A172 (cell line): ENCODE measurements around the gene EVA1C. TPM values are rescaled to one million over a fixed set of nuclear protein-coding genes. Genes with fewer than 3 reads are reported as not detected.
"Not testable (repeated sequence)": the region's sequence is repeated elsewhere in the genome, so short reads cannot be mapped to it uniquely, and the experiment has no call there.

Experiments used
- DNase-seq: peaks from one replicate; pipeline ENCODE4 v3.0.0-alpha.2; 2015; ENCODE audit warnings: low spot score
- total RNA-seq: library from RNA; depleted of rRNA; stranded (reverse); fragments of >200 nt; shearing (Covaris generic); gene quantifications from 2 replicates; pipeline ENCODE4 v1.2.3, GENCODE V29; 2014

The EVA1C gene
- total RNA-seq, 1 experiment from 2014 or later: 1.1 TPM

DNA sequence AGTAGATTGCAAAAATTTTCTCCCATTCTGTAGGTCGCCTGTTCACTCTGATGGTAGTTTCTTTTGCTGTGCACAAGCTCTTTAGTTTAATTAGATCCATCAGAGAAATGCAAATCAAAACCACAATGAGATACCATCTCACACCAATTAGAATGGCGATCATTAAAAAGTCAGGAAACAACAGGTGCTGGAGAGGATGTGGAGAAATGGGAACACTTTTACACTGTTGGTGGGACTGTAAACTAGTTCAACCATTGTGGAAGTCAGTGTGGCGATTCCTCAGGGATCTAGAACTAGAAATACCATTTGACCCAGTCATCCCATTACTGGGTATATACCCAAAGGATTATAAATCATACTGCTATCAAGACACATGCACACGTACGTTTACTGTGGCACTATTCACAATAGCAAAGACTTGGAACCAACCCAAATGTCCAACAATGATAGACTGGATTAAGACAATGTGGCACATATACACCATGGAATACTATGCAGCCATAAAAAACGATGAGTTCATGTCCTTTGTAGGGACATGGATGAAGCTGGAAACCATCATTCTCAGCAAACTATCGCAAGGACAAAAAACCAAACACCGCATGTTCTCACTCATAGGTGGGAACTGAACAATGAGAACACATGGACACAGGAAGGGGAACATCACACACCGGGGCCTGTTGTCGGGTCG, 21.8 kb upstream of the EVA1C start:
- DNase-seq: not testable (repeated sequence)

- no peak for DNase-seq
These were observed 20.8 kb upstream of the EVA1C start for GRCh38 chr21:32391755-32392154.

- DNase-seq: peak; percentile 31
These were observed 20.1 kb upstream of the EVA1C start for GRCh38 chr21:32392299-32392879.

GRCh38 chr21:32392880-32393676, 19.4 kb upstream of the EVA1C start, which contains the start of gene URB1:
TSS of gene URB1 (minus strand) at chr21:32393012. CDS start at chr21:32392910, 102 bp downstream.
- peak; percentile 84 for DNase-seq

DNA sequence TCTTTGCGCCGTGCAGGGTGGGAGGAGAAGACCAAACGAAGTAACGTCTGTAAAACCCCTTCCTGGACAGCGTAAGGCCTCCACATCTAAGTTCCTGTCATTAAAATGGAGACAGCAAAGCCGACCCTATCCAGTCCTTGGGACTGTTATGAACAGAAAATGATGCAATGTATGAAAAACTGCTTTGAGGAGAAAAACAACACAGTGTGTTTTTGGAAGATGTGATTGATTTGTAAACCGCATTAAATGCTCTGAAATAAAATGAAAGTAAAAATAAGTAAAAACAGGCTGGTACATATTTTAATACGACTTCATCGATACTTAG, 18.9 kb upstream of the EVA1C start:
- DNase-seq: no peak

DNA sequence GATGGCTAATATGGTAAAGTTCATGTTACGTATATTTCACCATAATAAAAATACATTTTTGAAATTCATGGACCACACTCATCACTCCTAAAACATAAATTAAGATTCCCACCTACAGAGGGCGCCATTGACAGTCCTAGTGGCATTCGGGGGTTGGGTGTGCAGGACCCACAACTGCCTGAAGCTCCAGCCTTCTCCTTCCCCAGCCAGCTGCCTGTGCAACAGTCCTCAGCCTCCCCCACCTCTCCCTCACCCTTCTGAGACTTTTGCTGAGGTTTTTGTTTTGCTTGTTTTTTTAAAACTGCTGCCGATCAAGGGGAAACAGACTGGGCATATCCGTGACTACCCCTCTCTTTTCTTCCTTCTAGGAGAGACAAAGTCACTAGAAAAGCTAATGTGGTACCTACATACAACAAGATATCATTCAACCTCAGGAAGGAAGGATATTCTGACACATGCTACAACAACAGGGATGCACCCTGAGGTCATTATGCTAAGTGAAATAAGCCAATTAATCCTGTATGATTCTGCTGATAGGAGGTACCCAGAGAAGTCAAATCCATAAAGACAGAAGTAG, 9.2 kb upstream of the EVA1C start:
- peak; percentile 80 for DNase-seq

GRCh38 chr21:32406405-32406804, 6.1 kb upstream of the EVA1C start:
- DNase-seq: no peak

DNA sequence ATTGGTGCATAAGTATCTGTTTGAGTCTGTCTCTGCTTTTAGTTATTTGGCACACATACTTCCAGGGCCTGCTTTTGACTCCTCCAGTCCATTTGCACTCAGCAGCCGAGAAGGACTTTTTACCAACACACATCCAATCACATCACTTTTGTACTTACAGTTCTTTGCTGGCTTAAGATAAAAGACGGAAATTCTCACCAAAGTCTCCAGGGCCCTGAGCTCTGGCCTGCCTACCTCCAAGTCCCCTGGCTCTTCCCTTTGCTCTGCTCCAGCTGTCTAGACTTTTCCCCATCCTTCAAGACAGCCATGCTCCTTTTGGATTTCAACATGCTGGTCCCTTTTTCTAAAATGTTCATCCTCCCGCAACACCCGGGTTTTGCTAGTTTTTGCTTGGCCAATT, 2.2 kb upstream of the EVA1C start:
- no peak for DNase-seq

DNA sequence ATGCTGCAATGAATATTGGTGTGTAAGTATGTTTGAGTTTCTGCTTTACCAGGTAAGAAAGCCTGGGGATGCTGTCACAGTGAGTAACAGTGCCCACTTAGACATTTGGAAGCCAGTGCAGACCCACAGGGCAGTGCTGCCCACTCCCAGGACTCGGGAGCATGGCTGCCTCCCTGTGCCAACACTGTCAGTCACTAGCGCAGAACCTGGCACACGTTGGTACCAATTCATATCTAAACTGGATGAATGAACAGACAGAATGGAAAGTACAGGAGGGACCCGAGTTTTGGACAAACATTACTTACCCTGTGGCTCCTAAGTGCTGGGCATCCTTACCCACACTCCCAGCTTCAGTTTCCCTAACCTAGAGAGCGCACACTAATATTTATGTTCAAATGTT, 1.6 kb upstream of the EVA1C start:
- no peak for DNase-seq

DNA sequence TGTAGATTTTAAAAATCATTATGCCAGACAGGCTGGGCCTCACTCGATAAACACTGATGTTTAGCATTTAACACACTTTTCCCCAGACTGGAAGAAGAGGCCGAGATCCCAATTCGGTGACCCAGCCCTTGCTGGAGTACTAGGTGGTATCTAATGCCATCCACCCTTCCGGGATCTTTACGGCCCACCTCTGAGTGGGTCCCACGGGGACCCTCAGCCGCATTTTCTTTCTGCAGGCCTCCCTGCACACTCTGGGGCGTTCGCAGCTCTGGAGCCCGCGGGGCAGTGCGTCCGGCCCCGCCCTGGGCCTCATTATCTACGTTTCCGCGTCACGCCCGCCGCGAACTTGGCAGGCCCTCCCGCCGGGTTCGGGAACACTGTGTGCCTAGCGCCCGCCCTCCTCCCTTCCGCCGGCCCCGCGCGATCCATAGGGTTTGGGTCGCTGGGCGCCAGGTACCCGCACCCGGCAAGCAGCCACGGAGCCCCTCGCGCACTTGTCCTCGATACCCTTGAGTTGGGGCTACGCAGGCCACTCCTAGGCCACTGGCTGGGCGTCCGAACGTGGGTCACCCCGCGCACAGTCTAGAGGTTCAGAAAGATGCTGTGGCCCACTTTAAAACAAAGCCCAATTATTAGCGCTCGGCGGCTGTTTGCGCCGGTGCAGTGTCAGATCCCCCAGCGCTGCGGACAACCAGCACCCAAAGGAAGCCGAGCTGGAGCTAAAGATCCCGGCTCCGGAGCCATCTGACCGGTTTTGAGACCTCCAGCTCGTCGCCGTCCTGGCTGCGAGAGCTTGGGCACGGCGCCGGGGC, 950 bp upstream of the EVA1C start:
- no peak for DNase-seq

DNA sequence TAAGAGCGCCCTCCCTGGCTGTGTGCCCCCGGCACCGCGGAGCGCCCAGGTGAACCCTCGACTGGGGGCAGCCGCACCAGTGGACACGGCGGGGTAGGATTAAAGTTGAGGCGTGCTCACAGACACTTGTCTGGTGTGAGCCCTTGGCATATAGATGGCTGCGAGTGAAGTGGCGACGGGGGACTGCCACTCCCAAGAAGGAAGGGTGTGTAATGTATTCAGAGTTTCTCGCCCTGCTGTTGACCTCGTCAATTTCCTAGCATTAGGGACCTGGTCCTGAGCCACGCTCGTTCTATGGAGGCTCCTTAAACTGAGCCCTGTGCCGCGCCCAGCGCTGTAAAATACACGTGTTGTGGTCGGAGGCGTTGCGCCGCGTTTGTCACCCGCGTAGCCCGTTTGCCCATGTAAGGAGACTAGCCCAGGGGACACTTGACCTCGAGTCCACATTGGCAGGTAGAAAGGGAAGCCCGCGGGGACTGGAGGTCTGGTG, 554 bp downstream of the EVA1C start:
- DNase-seq: no peak

GRCh38 chr21:32413697-32414578, 1.4 kb downstream of the EVA1C start:
- DNase-seq: no peak

DNA sequence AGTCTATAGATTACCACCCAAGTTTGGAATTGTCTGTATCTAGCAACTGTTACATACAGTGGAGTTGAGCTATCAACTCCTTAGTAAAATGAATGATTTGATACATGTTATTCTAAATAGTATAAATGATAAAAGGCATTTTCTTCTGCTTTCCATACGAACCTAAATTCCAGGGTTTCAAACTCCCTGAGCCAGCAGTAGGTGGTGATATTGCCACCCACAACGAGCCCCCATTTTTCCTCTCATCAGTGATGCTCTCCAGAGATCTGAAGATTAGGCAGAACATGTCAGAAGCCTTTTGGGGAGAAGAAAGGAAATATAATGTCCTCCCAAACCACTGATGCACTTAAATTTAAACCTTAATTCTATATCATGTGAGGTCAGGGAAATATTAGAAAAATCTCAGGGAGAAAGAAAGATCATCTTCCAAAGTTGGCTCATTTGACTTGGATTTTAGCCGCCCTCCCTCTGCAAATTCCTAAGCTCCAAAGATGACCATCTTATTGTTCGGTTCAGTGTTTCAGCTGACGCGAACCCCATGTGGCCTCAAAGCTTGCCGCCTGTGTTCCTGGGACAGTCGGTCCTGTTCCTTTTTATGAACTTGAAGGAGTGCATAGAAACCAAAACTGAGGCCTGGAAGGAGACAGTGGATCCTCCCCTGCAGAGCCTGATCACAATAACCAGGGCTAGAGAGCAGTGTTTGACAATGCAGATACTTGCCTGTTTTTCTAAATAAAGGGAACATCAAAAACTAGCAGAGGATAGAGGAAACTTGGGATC, 2.3 kb downstream of the EVA1C start:
- DNase-seq: peak; percentile 60

GRCh38 chr21:32415451-32416398, 3.2 kb downstream of the EVA1C start:
- no peak for DNase-seq

DNA sequence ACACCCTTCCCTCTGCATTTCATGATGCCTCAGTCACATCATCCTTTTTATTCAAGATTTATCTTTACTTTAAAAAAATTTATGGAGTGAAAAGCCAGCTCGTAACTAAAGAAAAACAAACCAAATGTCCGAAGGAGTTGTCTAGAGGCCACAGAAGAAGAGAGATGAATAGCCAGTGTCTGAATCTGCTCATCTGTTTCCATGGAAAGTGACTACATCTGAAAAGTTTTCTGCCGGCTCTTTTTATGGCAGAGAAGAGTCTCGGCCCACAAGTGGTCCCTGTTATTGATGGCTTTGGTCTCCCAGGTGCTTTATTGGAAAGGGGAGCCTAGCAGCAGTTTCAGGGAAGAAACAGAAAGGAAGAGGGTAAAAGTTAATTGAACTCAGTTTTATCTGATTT, 5.6 kb downstream of the EVA1C start:
- DNase-seq: no peak

- DNase-seq: no peak
These were observed 9.6 kb downstream of the EVA1C start for GRCh38 chr21:32422064-32422463.

DNA sequence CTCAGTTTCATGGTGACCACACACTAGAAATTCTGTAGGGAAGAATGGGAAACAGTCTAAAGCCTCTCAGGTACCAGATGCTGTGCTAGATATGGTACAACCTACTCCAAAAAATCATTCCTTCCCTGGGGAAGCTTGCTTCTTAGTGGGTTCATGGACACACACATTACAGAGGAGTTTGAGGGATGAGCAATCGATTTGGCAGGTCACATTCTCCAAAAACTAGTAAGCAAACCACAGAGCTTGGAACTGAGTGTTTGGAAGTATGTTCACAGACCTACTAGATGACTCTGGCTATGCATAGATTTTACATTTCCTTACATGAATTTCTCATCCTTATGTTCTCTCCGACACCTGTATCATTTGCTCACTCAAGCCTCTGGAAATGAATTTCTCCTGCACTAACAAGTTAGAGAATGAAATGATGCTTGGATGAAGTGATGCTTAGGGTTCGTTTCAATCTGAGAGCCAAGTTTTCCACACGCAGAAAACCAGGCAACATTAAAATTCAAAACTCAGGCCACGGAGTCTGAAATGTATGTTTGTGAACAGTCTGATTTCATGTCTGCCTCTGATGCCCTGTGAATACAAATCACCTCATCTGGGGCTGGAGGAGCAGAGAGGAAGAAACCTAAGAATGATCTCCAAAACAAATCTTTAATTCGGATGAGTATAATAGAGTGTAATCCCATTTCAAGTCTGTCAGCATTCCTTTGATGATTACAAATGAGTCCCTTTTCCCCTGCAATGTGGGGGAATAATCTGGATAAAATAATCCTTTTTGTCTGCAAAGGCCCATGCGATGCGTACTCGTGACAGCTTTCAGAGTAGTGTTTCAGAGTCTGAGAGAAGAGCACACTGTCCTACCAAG, 11.0 kb downstream of the EVA1C start:
- peak; percentile 82 for DNase-seq

DNA sequence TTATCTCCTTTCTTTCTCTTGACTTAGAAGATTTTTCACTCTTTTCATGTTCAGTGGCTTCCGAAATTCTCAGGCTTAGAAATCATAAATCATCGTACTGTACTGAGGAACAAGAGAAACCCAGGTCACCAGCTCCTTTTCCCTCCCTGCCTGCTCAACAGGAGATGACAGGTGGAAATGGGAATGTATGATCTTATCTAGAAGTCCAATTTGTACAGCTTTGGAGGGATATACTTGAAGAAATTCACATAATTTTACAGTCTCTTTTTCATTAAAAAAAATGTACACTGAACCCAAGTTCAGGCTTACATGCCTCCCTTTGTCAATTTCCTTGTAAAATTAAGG, 11.7 kb downstream of the EVA1C start:
- DNase-seq: no peak
